ENCODE results near the gene TNRC6B. TPM values are rescaled to one million over a fixed set of nuclear protein-coding genes. Genes with fewer than 3 reads are reported as not detected.

TNRC6B gene
- total and polyA plus RNA-seq, 2 donors from 2014 or later: 2.7 to 63.2 TPM

- Histone ChIP-seq H3K9me3 (ENCODE audit: control insufficient read depth in 2 of 3, insufficient read depth in 1 of 3, low read length in 3 of 3) (no peaks in the 10 kb centered on the region), H3K9ac (ENCODE audit: low read length in 3 of 3) (no peak overlapping the region), H3K4me3 (ENCODE audit: low read length in 3 of 3) (no peak overlapping the region), H3K27ac (ENCODE audit: low read depth in 2 of 2, low read length in 2 of 2) (no peak overlapping the region), H3K36me3 (ENCODE audit: control insufficient read depth in 2 of 3, insufficient read depth in 3 of 3, low read length in 3 of 3) (peaks cover 4 to 26% (median 19%) of the 10 kb centered on the region in 3 donors), H3K27me3 (ENCODE audit: control insufficient read depth, insufficient read depth, low read length) (no peaks in the 10 kb centered on the region), H3K4me1 (ENCODE audit: control insufficient read depth in 2 of 3, insufficient read depth in 2 of 3, low read depth in 1 of 3, low read length in 3 of 3) (no peaks in the 10 kb centered on the region)
- DNase-seq (no peak), FAIRE-seq (no peak)
- no peak for TF ChIP-seq CTCF (IDR thresholded peaks at IDR 0.05; ENCODE audit: borderline replicate concordance, extremely low read depth, insufficient read depth)
- intact Hi-C loops (cut with DNase I): no loop called here
Measured at GRCh38 chr22:40322818-40323447, 145.2 kb downstream of the TNRC6B start.

GRCh38 chr22:40323681-40324171 lies 146.0 kb downstream of the TNRC6B start:
- peaks cover 4 to 26% (median 19%) of the 10 kb centered on the region in 3 donors for H3K36me3 ChIP-seq (ENCODE audit: control insufficient read depth in 2 of 3, insufficient read depth in 3 of 3, low read length in 3 of 3)
- no peak for DNase-seq
- no peaks in the 10 kb centered on the region for H3K4me1 ChIP-seq (ENCODE audit: control insufficient read depth in 2 of 3, insufficient read depth in 2 of 3, low read depth in 1 of 3, low read length in 3 of 3)
- no peak for TF ChIP-seq CTCF (IDR thresholded peaks at IDR 0.05; ENCODE audit: borderline replicate concordance, extremely low read depth, insufficient read depth)
- FAIRE-seq: no peak
- no peaks in the 10 kb centered on the region for H3K9me3 ChIP-seq (ENCODE audit: control insufficient read depth in 2 of 3, insufficient read depth in 1 of 3, low read length in 3 of 3)
- no peak overlapping the region for H3K27ac ChIP-seq (ENCODE audit: low read depth in 2 of 2, low read length in 2 of 2)
- intact Hi-C loops (cut with DNase I): no loop called here
- H3K9ac ChIP-seq (ENCODE audit: low read length in 3 of 3): no peak overlapping the region
- H3K27me3 ChIP-seq (ENCODE audit: control insufficient read depth, insufficient read depth, low read length): no peaks in the 10 kb centered on the region
- H3K4me3 ChIP-seq (ENCODE audit: low read length in 3 of 3): no peak overlapping the region

GRCh38 chr22:40324468-40325305 lies 147.0 kb downstream of the TNRC6B start:
- no peak for TF ChIP-seq CTCF (IDR thresholded peaks at IDR 0.05; ENCODE audit: borderline replicate concordance, extremely low read depth, insufficient read depth)
- DNase-seq: no peak
- no peaks in the 10 kb centered on the region for H3K9me3 ChIP-seq (ENCODE audit: control insufficient read depth in 2 of 3, insufficient read depth in 1 of 3, low read length in 3 of 3)
- no peaks in the 10 kb centered on the region for H3K27me3 ChIP-seq (ENCODE audit: control insufficient read depth, insufficient read depth, low read length)
- intact Hi-C loops (cut with DNase I): no loop called here
- H3K9ac ChIP-seq (ENCODE audit: low read length in 3 of 3): no peak overlapping the region
- no peak overlapping the region for H3K27ac ChIP-seq (ENCODE audit: low read depth in 2 of 2, low read length in 2 of 2)
- H3K4me3 ChIP-seq (ENCODE audit: low read length in 3 of 3): no peak overlapping the region
- peaks cover 4 to 26% (median 19%) of the 10 kb centered on the region in 3 donors for H3K36me3 ChIP-seq (ENCODE audit: control insufficient read depth in 2 of 3, insufficient read depth in 3 of 3, low read length in 3 of 3)
- no peak for FAIRE-seq
- no peaks in the 10 kb centered on the region for H3K4me1 ChIP-seq (ENCODE audit: control insufficient read depth in 2 of 3, insufficient read depth in 2 of 3, low read depth in 1 of 3, low read length in 3 of 3)
